Stimulated activated CD4-positive, alpha-beta T cell treated with anti-CD3 and anti-CD28 coated beads, Interleukin-4, amount 100 ng/mL, for 24 hours (primary cell): Measurements from ENCODE around the gene LIPI.
"Not testable (repeated sequence)": the region's sequence is repeated elsewhere in the genome, so short reads cannot be mapped to it uniquely, and the experiment has no call there.

Experiments
- DNase-seq: peaks from one replicate; pipeline ENCODE4 v3.0.0-alpha.2; 2020

The LIPI gene

DNA sequence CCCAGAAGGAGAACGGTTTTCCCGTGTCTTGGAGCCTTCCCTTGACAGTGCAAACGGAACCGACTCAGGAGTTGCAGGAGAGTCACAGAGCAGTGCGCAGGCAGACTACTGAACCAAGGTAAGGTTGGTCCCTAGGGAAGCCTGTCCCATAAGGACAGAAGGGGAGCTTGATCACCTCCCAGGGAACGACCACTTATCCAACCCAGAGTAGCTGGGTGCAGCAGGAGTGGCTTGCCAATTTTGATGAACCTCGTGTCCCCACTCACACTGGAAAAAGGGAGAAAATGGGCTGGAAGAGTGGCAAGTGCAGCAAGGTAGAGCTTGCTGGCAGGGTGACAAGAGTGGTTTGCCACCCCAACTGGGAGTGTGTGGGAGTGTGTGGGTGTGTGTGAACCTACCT, 95.1 kb downstream of the LIPI start:
- no peak for DNase-seq

DNA sequence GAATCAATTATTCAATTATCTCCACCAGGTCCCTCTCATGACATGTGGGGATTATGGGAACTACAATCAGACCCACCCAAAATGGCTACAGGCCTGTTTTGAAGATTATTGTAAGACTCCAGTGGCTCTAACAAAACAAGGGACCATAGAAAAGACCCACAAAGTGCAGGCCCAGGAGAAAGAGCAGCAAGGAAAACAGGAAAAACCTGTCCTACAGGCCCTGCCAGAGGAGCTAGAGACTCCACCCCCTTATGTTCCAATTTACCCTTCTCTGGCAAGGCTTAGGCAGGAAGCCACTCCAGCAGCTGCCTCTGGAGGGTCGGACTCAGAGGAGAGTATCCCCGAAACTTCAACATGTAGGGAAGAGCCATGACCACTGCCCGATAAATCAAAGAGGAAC, 96.5 kb downstream of the LIPI start:
- no peak for DNase-seq

DNA sequence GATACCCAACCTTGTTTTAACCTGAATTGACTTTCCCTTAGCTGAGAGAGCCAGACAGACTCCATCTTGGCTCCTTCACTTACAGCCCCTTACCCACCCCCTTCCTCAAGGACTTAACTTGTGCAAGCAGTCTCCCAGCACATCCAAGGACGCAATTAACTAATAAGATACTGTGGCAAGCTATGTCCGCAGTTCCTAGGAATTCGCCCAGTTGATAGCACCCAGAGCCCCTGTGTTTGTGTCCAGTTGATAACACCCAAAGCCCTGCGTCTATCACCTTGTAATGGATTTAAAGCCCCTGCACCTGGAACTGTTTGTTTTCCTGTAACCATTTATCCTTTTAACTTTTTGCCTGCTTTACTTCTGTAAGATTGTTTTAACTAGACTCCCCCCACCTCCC, 106.2 kb downstream of the LIPI start:
- DNase-seq = not testable (repeated sequence)

DNA sequence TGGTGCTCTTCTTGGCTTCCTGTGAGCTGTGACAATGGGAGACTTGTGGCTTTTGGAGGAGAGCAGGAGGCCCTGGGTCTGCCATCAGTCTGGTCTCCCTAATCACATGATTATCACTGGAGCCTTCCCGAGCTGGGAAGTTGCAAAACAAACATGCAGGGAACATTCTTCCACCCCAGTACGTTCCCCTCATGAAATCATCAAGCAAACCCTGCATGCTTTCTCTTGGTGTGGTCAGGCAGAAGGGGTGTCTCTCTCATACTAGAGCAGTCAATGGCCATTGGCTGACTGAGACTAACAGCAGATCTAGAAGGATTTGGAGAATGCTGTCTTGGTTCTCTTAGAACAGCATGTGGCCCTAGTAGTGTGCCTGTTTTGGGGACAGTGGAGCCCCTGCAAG, 111.2 kb downstream of the LIPI start:
- DNase-seq = no peak

DNA sequence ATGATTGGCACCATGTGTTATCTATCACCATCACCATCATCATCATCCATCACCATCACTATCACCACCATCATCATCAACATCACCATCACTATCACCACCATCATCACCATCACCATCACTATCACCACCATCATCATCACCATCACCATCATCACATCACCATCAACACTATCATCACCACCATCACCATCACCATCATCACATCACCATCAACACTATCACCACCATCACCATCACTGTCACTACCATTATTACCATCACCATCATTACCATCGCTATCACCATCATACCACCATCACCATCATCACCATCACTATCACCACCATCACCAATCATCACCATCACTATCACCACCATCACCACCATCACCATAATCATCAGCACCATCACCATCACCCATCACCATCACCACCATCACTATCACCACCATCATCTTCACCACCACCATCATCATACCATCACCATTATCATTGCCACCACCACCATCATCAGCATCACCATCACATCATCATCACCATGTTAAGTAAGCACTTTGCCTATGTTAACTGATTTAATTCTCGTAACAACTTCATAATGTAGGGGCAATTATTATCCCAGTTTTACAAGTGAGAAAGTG, 112.8 kb downstream of the LIPI start:
- no peak for DNase-seq

DNA sequence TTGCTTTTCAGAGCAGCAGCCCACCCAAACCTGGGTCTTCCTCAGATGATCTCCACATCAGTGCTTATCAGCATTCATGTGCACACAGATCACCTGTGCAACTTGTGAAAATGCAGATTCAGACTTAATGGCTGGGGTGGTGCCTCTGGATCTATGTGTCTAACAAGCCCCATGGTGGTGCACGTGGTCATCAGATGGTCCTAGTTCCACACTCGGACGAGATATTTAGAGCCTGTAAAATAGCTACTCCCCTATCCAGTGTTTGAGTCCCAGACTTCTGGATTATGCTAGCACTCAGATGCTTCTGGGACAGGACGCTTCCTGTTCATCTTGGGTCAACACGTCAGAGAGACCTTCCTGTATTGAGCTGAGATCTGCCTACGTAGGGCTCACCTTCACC, 114.2 kb downstream of the LIPI start:
- no peak for DNase-seq

DNA sequence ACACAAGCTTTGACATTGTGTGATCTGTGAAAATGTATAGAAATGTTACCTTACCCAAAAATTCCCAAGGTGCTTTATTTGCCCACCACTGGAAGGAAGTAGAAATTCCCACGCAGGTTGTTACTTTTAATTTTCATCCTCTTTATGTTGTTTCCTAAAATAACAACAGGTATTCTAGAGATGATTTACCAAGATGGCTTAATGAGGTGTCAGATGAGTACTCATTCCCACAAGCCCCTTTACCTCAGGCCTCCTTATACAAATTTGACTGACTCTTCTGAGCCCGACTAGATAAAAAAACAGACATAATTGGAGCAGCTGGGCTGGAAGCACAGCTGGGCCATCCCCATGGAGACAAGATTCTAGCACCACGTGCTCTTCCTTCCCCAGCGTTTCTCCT, 114.6 kb downstream of the LIPI start:
- no peak for DNase-seq

DNA sequence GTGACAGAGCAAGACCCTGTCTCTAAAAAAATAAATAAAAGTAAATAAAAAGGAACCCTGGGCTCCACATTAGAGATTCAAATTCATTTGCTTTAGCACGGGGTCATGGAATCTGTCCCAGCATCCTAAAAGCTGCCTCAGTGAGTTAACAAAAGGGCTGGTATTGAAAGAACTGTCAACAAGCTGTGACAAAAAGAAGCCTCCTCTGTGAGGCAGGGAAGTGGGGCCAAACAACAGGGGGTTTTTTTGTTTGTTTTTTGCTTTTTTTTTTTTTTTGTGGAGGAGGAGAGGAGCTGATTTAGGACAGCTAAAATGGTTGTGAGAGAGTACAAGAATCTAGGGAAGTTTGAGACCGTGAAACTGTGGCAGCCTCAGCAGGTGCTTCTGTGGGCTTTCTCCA, 115.7 kb downstream of the LIPI start:
- DNase-seq = no peak

DNA sequence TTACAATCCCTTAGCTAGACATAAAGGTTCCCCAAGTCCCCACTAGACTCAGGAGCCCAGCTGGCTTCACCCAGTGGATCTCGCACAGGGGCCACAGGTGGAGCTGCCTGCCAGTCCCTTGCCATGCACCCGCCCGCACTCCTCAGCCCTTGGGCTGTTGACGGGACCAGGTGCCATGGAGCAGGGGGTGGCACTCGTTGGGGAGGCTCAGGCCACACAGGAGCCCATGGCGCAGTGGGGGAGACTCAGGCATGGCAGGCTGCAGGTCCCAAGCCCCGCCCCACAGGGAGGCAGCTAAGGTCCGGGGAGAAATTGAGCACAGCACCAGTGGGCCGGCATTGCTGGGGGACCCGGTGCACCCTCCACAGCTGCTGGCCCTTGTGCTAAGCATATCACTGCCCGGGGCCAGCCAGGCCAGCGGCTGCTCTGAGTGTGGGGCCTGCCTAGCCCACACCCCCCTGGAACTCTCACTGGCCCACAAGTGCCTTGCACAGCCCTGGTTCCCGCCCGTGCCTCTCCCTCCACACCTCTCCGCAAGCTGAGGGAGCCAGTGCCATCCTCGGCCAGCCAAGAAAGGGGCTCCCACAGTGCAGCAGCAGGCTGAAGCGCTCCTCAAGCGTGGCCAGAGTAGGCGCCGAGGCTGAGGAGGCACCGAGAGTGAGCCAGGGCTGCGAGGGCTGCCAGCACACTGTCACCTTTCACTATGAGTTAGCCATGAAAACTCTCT, 117.8 kb downstream of the LIPI start:
- DNase-seq = no peak

DNA sequence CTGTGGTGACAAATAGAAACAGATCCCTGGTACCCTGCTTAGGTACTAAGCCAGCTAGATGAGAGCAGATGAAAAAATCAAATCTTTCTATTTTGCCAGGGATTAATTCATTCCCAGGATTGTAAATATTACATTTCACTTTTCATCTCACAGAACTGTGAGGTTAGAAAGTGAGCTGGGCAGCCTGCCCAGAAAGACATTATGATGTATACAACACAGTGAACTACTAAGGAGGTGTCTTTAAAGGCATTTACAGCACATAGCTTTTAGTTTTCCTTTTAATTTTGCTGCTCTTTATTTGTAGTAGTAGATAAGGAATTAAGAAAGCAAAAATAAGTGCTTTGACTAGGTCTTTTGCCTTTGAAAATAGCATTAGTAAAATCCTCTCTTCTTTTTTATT, 120.6 kb downstream of the LIPI start:
- not testable (repeated sequence) for DNase-seq

DNA sequence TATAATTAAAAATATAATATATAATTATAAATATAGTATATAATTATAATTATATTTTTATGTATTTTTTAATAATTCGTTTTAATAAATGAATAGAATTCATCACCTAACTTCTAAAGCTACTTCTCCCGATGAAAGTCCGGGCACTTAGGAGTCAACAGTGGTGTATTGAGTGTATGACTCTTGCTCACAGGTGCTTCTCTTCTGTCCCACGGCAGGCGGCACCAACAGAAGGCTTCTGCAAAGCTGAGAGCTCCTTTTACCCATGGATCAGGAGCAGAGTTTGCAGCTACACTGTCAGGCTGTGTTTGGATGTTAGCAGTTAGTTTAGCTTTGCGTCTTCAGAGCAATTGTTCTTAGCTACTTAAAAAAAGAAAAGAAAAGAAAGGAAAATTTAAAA, 122.4 kb downstream of the LIPI start:
- DNase-seq = no peak

DNA sequence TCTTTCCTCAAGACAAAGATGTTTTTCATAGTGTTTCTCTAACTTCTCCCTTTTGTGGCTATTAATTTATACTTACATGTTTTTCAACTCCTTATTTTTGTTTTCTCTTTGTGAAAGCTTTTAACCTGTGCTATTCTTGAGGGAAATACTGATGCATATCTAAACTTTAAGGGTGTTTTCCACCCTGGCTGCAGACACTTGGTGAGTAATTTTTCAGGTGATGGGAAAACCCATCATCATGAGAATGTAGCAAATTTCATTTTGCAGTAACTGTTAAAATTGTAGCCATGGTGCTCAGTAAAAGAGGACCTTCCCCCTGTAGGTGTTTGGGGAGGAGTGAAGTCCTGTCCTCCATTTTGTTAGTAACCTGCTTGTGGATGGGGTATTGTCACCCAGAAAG, 124.2 kb downstream of the LIPI start:
- no peak for DNase-seq

DNA sequence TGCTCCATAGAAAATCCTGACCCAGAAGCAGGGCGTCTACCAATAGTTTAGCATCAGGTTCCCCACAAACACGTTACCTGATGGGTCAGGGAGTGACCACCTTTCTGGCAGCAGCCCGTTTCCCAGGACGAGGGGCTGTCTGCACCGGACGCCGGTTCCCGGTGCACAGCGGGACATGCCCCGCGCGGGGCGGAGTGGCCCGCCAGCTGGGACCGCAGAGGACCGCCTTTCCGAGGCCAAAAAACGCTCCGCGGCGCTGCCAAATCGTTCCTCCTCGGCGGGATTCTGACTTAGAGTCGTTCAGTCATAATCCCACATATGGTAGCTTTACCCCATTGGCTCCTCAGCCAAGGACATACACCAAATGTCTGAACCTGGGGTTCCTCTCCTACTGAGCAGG, 126.1 kb downstream of the LIPI start:
- no peak for DNase-seq

DNA sequence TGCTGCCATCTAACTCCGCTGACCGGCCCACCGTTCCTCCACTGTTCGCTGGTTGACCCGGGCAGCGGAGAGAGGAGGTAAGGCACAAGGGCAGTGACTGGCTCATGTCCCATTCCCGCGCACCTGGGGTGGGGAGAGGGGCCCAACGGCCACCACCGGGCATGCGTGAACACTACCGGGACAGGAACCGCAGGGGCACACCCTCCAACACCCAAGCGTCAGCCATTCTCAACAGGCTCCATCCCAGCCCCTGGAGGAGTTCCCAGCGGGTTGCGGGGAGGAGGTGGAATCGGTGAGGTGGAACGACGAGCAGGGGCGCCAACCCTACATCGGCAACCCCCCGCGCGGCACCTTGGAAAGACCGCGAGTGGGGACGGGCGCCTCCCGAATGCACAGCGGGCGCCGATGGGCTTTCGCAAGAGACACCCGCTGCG, 126.7 kb downstream of the LIPI start:
- no peak for DNase-seq

DNA sequence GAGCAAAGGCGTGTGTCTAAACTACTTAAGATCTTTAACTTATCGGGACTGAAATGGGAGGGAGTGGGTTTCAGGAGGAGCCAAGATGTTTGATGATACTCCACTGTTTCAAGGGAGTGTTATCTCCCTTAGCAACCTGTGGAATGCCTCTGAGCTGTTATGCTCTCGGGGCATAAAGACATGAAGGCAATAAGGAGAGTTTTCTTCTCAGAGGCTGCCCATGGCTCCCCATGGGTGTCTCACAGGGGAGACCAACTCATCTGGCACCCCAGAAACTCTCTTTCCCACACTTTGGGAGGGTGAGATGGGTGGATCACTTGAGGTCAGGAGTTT, 130.0 kb downstream of the LIPI start:
- DNase-seq = no peak

DNA sequence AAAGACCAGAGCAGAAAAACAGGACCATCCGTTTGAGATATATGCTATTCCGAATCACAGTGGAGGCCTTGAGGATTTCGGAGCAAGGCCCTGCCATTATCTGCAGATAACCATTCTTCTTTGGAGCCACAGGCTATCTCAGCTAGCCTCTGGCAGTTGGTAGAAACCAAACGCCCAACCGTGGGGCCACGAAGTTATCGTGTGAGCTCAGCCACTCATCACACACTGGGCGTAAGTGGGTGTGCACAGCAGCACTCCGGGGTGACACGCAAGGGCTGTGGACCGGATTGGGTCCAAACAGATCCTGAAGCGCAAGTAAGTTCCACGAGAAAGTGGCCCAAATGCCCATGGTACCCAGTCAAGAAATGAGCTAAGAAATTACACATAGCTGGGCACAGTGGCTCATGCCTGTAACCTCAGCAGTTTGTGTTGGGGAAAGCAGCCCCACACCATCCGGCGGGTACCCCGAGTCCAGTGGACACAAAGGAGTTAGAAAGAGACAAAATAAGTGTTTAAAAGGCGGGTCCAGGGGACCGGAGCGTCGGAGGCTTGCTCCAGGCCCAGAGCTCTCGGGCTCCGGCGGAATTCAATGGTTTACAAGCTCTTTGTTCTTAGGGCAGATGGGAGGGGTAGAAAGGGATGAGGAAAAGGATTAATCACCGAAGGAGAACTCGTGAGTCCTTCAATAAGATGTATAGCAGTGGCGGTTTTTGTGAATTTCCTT, 130.6 kb downstream of the LIPI start:
- DNase-seq = no peak

DNA sequence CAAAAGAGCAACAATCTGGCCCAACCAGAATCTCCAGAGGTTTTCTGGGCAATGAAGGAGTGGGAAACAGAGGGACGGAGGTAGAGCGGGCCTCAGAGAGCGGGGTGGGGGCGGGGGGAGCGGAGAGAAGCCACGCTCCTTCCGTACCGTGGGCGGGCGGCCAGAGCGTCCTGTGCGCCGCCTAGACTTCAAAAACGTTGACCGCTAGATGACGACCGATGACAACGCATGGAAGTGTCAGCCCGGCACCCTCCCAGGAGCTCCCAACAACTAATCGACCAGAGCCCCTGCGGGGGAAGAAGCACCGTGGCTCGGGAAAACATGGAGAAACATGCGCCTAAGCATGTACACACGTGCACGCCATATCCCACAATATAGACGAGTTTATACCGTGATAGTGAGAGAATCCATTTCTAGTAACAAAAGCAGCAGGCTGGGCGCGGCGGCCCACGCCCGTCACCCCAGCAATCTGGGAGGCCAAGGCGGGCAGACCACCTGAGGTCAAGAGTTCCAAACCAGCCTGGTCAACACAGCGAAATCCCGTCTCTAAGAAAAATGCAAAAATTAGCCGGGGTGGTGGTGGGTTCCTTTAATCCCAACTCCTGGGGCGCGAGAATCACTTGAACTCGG, 131.9 kb downstream of the LIPI start:
- no peak for DNase-seq

DNA sequence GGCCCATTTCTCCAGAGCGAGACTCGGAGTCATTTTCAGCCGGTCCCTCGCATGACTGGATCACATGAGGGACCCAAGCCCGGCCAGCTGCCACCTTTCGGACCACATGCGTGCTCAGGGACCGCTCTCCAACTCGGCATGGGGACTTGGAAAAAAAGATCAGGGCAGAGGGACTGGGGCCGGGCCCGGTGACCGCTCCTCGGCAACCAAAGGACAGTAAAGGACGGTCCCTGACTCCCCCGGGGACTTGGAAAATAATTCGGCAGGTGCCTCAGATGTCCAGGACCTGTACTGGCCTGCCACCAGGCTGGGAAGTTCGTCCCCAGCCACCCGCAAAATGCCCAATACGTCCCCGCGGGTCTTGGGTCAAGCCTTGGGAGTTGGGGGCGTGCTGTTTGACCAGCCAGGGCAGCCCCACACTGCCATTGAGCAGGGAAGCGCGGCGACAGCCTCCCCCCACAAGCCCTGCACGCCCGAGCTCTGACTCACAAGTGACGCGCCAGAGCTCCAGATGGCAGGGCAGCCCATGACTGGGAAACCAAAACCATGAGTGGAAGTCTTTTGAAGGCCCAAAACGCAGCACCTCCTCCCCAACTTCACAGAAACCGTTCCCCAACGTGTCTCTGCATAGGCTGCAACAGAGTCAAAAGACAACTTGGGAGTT, 134.5 kb downstream of the LIPI start:
- DNase-seq = no peak

DNA sequence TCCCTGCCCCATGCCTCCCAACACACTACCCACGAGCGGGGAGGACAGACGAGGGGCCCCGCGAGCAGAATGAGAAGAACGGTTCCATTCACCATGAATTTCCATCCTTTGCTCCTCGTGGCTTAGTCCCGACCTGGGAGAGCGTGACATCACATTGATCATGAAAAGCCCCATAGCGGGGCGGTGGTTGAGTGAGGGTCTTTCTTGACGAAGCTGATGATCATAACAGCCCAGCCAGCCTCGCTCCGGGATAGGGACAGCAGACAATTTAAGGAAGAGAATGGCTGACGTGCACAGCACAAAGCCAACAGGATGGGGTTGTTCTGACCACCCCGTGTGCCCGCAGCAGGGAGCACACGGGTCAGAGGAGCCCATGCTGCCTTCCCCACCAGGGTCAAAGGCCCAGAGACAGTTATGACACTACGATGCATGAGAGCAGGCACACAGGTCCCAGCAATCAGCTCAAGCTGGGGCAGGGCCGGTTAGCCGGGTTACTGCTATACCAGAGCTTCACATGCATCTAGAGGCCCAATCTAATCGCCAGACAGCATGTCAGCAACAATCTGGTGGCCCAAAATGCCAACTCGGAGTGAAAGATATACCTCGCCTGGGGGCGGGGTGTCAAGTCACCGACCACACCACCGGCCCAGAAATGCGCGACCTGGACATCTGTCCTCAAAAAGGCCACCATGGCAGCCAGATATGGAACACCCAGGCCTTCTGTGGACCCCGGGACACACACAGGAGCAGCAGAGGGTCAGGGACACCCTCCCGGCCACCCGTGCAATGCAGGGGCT, 135.2 kb downstream of the LIPI start:
- no peak for DNase-seq

DNA sequence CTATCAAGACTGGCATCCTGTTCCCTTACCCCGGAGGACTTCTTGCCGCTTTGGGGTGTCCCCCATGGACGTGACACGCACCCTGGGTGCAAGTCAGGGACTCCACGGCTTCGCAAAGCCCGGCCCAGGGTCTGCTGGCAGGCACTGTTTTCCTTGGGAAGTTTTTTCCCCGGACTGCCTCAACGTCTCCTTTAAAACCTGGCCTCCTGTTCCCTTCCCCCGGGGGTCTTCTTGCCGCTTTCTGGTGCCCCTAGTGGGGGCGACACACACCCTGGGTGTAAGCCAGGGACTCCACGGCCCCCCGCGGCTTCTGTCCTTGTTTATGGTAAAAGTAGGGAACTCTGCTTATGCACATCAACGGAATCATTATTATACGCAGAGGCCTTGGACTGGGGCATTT, 136.6 kb downstream of the LIPI start:
- no peak for DNase-seq

DNA sequence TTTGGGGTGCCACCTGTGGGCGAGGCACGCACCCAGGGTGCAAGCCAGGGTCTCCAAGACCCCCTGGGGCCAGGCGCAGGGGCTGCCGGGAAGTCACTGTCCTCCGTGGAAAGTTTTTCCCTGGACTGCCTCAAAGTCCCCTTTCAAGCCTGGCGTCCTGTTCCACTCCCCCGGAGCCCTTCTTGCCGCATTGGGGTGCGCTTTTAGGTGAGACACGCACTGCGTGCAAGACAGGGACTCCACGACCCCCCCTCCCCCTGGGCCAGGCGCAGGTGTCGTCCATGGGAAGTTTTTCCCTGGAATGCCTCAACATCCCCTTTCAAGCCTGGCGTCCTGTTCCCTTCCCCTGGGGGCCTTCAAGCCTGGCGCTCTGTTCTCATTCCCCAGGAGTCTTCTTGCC, 137.1 kb downstream of the LIPI start:
- no peak for DNase-seq

DNA sequence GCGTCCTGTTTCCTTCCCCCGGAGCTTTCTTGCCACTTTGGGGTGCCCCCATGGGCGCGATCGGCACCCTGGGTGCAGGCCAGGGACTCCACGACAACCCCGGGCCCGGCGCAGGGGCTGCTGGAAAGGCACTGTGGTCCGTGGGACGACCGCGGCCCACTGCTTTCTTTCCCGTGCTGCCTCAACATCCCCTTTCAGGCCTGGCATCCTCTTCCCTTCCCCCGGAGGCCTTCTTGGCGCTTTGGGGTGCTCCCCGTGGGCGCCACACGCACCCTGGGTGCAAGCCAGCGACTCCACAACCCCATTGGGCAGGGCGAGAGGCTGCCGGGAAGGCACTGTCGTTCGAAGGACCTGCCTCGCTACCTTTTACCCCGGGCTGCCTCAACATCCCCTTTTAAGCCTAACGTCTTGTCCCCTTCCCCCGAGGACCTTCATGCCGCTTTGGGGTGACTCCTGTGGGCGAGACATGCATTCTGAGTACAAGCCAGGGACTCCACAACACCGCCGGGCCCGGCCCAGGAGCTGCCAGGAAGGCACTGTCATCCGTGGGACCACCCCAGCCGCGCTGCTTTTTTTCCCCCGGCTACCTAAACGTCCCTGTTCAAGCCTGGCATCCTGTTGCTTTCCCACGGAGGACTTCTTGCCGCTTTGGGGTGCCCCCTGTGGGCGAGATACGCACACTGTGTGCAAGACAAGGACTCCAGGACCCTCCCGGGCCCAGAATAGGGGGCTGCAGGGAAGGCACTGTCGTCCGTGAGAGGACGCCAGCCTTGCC, 137.8 kb downstream of the LIPI start:
- DNase-seq = no peak
